ACHN (cell line): Measurements from ENCODE around the gene LEPR.
"Not testable (repeated sequence)": the region's sequence is repeated elsewhere in the genome, so short reads cannot be mapped to it uniquely, and the experiment has no call there.

Experiments used
- DNase-seq: peaks from one replicate; pipeline ENCODE4 v3.0.0-alpha.2; 2015
- in situ Hi-C: cut with HindIII; loops from 2 replicates; pipeline ENCODE4 v1.10.0; 2017; ENCODE audit warnings: low sequenced_read_pairs, low pct_ligation_motif_present, low pct_unique_long_range_greater_than_20kb

The LEPR gene, protein sequence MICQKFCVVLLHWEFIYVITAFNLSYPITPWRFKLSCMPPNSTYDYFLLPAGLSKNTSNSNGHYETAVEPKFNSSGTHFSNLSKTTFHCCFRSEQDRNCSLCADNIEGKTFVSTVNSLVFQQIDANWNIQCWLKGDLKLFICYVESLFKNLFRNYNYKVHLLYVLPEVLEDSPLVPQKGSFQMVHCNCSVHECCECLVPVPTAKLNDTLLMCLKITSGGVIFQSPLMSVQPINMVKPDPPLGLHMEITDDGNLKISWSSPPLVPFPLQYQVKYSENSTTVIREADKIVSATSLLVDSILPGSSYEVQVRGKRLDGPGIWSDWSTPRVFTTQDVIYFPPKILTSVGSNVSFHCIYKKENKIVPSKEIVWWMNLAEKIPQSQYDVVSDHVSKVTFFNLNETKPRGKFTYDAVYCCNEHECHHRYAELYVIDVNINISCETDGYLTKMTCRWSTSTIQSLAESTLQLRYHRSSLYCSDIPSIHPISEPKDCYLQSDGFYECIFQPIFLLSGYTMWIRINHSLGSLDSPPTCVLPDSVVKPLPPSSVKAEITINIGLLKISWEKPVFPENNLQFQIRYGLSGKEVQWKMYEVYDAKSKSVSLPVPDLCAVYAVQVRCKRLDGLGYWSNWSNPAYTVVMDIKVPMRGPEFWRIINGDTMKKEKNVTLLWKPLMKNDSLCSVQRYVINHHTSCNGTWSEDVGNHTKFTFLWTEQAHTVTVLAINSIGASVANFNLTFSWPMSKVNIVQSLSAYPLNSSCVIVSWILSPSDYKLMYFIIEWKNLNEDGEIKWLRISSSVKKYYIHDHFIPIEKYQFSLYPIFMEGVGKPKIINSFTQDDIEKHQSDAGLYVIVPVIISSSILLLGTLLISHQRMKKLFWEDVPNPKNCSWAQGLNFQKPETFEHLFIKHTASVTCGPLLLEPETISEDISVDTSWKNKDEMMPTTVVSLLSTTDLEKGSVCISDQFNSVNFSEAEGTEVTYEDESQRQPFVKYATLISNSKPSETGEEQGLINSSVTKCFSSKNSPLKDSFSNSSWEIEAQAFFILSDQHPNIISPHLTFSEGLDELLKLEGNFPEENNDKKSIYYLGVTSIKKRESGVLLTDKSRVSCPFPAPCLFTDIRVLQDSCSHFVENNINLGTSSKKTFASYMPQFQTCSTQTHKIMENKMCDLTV

GRCh38 chr1:65420590-65421350 is at the start of gene LEPR, which contains the start of gene LEPROT:
Gene LEPR (plus strand): TSS chr1:65420668. CDS start chr1:65565566, 144,898 bp downstream.
Gene LEPROT (plus strand): TSS chr1:65420668. CDS start chr1:65420725, 57 bp downstream.
- peak; percentile 24 for DNase-seq
- in situ Hi-C loops = no loop called here

GRCh38 chr1:65371544-65371943 is 48.9 kb upstream of the LEPR start:
- no peak for DNase-seq
- in situ Hi-C loops = no loop called here

DNA sequence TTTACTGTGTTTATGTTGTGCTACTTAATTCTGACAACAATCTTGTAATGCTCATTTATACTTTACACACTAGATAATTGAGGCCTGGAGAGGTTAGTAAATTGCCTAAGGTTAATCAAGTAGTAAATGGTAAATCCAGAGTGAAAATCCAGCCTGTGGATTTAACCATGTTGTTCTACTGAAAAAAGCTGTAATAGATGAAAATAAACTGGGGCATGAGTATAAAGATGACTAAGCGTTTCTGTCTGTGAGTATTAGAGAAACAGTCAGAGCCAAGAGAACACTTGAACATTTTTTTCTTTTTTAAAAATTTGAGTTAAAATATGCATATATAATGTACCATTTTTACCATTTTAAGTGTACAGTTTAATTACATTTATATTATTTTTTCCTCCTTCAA is 47.9 kb upstream of the LEPR start:
- no peak for DNase-seq
- in situ Hi-C loops = no loop called here

GRCh38 chr1:65377496-65378246 is 42.8 kb upstream of the LEPR start:
- in situ Hi-C loops = no loop called here
- no peak for DNase-seq

DNA sequence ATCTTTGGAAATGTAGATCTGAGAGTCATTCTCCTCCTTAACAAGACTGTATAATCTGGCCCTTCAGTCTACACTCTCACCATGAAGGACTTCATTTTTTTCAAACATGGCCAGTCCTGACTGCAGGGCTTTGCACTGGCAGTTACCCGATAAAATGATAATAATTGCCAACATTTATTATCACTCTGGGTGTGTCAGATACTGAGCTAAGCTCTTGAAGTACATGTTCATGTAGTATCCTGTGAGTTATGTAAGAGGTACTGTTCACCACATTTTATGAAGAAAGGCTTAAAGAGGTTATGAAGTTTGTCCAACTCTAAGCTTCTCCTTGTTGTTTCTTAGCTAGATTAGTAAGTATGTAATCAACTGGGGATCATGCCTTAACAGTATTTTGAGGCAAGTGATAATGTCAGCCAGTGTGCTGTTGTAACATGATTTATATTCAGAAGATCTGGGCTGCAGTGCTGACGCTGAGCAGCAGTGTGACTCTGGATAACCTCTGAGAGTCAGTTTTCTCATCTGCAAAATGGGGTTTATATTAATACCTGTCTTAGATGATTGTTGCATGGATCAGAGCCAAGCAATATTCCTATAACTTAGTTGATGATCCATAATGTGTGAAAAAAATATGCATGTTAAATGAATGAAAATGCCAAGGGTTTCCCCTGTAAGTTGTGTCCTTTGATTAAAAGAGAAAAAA is 42.1 kb upstream of the LEPR start:
- DNase-seq = no peak
- in situ Hi-C loops = no loop called here

GRCh38 chr1:65384426-65384825 is 36.0 kb upstream of the LEPR start:
- DNase-seq, in situ Hi-C loops: not testable (repeated sequence)

DNA sequence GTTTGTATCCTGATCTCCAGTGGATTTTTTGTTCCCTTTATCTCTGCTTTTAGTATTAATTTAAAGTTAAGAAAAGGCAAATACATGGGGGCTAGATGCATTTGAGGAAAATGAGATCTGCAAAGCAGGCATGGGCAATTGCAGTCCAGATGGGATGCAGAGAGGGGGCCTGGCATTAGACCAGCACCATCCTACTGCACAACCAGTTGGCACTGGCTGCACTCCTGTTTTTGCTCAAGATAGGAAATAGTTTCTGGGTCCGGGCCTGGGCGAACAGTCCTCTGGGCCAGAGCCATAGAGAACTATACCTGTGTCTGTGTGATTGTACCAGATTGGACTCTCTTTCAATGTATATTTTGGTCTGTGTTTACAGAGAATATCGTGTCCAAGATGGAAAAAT is 34.0 kb upstream of the LEPR start:
- in situ Hi-C loops = no loop called here

GRCh38 chr1:65387821-65388220 is 32.6 kb upstream of the LEPR start:
- DNase-seq = peak; percentile 14
- in situ Hi-C loops = no loop called here

More for the DNA sequence above, 34.0 kb upstream of the LEPR start:
- DNase-seq = no peak

DNA sequence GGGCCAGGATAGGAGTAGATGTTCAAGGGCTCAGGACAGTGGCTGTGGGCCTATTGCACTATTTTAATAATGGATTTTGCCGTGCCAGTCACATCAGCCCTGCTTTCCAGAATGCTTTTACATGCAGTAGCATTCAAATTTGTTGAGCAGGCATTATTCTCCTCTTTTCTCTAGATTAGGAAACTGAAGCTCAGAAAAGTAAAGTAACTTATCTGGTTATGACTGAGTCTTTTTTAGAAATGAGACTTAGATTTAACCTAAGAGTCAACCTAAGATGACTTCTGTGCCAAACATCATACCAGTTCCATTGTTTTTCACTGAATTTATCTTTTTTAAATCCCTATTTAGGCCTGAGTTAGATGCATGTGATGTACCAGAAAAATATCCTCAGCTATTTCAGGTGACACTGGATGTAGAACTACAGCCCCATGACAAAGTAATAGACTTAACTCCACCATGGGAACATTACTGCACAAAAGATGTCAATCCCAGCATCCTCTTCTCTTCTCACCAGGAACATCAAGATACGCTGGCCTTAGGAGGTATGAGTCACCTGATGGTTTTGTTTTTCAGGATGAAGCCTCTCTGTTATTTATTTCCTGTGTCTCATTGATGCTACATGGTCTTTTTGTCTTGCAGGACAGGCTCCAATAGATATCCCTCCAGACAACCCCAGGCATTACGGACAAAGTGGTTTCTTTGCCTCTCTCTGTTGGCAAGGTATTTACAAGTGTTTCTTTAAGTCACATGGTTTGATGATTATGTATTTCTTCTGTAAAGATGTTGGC is 31.4 kb upstream of the LEPR start:
- no peak for DNase-seq
- in situ Hi-C loops = no loop called here

DNA sequence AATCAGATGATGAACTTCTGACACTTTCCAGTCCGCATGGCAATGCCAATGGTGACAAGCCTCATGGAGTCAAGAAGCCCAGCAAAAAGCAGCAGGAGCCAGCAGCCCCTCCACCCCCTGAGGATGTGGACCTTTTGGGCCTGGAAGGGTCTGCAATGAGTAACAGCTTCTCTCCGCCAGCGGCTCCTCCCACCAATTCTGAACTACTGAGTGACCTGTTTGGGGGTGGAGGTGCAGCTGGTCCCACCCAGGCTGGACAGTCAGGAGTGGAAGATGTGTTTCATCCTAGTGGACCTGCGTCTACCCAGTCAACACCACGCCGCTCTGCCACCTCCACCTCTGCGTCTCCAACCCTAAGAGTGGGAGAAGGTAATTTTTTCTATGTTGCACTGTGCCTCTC is 28.0 kb upstream of the LEPR start:
- in situ Hi-C loops = no loop called here

GRCh38 chr1:65393347-65393746 is 27.1 kb upstream of the LEPR start:
- in situ Hi-C loops = no loop called here
- DNase-seq = peak; percentile 11

More for the DNA sequence above, 28.0 kb upstream of the LEPR start:
- DNase-seq = no peak

DNA sequence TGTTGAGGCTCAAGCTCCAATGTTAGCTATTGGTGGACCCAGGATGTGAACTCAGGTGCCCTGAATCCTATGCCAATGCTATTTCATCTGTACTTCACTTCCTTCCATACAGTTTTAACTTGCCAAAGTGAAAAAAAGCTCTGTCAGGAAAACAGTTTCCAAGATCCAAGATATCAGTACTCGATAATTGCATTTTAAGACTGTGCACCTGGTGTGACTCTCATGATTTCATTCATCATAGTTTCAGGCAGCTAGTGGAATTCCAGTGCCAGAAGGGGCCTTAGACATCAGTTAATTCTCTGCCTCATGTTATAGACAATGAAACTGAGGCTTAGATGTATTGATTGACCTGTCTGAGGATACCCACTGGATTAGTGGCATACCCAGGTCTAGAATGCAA is 26.5 kb upstream of the LEPR start:
- in situ Hi-C loops = no loop called here
- no peak for DNase-seq

- DNase-seq = peak; percentile 89
Measured at GRCh38 chr1:65395887-65396612, 24.4 kb upstream of the LEPR start.

DNA sequence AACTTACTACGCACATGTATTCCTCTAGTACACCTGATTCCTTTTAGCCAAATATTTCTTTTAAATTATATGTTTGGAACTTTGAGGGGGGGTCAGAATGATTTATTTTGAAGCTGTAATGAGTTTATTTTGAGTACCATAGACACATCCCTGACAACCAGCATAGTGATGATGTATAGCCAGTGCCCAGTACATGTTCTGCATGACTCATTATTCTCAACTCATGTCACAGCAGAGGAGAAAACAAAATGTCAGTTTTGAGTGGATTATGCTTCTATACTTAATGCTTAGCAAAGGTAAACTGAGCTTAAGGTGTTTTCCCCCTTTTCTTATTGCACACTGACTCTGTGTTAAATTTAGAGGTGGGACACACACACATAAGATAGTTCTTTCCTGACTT is 22.4 kb upstream of the LEPR start:
- in situ Hi-C loops = no loop called here

More at GRCh38 chr1:65395887-65396612, 24.4 kb upstream of the LEPR start:
- in situ Hi-C loops = no loop called here

DNA sequence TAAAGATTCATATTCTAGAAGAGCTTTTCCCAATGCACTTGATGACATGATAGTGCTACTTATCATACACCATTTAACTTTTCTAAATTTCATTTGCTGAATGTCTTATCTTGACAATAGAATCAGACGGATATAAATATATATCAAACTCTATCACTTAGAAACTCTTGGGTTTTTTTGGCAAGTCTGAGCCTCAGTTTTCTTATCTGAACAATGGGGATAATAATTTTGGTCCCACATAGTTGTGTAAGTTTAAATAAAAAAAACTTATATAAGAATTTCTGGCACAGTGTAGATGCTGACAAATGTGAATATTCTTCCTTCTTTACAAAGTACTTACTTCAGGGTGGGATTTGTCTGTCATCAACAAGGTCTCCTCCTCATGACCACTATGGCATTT is 21.5 kb upstream of the LEPR start:
- in situ Hi-C loops = no loop called here
- DNase-seq = no peak

More for the DNA sequence above, 22.4 kb upstream of the LEPR start:
- DNase-seq = no peak

GRCh38 chr1:65401612-65402011 is 18.9 kb upstream of the LEPR start:
- DNase-seq = no peak
- in situ Hi-C loops = no loop called here
